ENCODE measurements around the gene LSR.
"Not testable (repeated sequence)": the region's sequence is repeated elsewhere in the genome, so short reads cannot be mapped to it uniquely, and the experiment has no call there.

The LSR gene

GRCh38 chr19:35284153-35285094 is 35.6 kb downstream of the LSR start:
- no peak for DNase-seq (ENCODE audit: low read depth in 2 of 2, low spot score in 1 of 2)

DNA sequence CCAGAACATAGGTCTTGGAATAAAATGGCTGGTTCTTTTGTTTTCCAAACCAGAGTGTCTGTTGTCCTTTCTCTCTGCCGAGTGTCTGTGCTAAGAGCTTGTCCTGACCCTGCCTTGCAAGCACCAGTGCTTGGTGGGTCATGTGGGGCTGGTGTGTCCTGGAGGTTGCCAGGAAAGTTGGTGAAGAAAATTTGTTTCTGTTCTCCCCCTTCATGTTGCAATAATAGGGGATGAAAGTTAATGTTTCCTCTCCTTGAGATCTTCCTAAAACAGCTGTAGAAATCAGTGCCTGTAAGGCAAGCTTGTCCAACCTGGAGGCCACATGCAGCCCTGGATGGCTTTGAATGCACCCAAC is 36.3 kb downstream of the LSR start:
- DNase-seq (ENCODE audit: low read depth in 2 of 2, low spot score in 1 of 2) = no peak

- not testable (repeated sequence) for DNase-seq (ENCODE audit: low read depth in 2 of 2, low spot score in 1 of 2)
Measured at GRCh38 chr19:35285465-35285864, 36.7 kb downstream of the LSR start.

GRCh38 chr19:35286101-35286500 is 37.3 kb downstream of the LSR start:
- not testable (repeated sequence) for DNase-seq (ENCODE audit: low read depth in 2 of 2, low spot score in 1 of 2)

DNA sequence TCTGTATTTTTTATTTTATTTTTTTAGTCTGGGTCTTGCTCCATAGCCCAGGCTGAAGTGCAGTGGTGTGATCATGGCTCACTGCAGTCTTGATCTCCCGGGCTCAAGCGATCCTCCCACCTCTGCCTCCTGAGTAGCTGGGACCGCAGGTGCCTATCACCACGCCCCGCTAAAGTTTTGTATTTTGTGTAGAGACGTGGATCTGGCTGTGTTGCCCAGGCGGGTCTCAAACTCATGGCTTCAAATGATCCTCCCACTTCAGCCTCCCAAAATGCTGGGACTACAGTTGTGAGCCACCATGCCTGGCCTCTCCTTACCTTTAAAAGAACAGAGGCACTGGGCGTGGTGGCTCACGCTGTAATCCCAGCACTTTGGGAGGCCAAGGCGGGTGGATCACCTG is 38.9 kb downstream of the LSR start:
- DNase-seq (ENCODE audit: low read depth in 2 of 2, low spot score in 1 of 2) = no peak

- DNase-seq (ENCODE audit: low read depth in 2 of 2, low spot score in 1 of 2) = no peak
Measured at GRCh38 chr19:35288331-35288730, 39.5 kb downstream of the LSR start.

DNA sequence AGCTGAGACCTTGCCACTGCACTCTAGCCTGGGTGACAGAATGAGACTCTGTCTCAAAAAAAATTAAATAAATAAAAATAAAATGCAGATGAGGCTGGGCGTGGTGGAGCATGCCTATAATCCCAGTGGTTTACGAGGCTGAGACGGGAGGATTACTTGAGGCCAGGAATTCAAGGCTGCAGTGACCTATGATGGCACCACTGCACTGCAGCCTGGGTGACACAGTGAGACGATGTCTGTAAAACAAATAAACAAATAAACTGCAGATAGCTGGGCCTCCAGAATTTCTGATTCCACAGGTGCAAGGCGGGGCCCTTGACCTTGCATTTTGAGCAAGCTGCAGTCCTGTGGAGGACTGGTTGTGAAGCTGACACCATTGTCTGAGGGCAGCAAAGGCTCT is 40.1 kb downstream of the LSR start:
- no peak for DNase-seq (ENCODE audit: low read depth in 2 of 2, low spot score in 1 of 2)

GRCh38 chr19:35290381-35291127 is 41.8 kb downstream of the LSR start:
- DNase-seq (ENCODE audit: low read depth in 2 of 2, low spot score in 1 of 2) = no peak

GRCh38 chr19:35291259-35291658 is 42.5 kb downstream of the LSR start:
- no peak for DNase-seq (ENCODE audit: low read depth in 2 of 2, low spot score in 1 of 2)

DNA sequence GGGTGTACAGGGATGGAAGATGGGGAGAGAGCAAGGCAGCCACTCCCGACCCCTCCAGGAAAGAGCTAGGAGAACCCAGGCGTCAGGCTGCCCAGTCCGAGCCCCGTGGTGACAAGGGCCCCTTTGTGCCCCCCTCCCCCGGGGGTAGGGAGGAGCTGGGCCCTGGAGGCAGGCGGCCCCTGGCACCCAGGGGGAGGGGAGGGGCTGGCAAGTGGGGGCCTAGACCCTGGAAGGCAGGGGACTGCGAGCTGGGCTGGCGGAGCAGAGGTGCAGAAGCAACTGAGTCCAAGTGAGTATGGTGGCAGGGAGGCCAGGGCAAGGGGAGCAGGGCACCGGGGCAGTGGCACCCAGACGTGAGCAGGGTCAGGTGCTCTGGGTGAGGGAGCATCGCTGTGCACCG is 43.1 kb downstream of the LSR start, which contains the start of gene MAG:
Gene MAG, plus strand, starts transcription at position 246 of the 400 bp plus-strand sequence. CDS start 3,248 bp downstream, outside the sequence.
- DNase-seq (ENCODE audit: low read depth in 2 of 2, low spot score in 1 of 2) = no peak

- DNase-seq (ENCODE audit: low read depth in 2 of 2, low spot score in 1 of 2) = no peak
Measured at GRCh38 chr19:35292421-35293362, 43.9 kb downstream of the LSR start.

- no peak for DNase-seq (ENCODE audit: low read depth in 2 of 2, low spot score in 1 of 2)
Measured at GRCh38 chr19:35293363-35293739, 44.5 kb downstream of the LSR start.

DNA sequence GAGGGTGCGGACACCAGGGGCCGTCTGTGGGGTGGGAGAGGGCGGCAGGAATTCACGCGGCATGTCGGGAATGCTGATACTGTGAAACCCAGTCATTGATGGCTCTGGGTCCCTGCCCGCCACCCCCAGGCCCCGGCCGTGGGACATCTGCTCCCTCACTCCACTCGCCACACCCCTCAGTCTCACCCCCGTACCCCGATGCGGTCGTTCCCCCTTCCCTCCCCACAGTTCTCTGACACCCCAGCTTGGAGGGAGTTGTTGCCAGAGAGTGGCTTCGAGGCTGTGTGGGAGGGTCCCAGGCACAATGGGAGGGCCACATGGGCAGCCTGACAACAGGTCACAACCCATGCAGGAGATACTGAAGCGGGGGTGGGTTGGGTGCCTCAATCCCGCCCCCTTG is 45.0 kb downstream of the LSR start:
- DNase-seq (ENCODE audit: low read depth in 2 of 2, low spot score in 1 of 2) = no peak

GRCh38 chr19:35294328-35294727 is 45.5 kb downstream of the LSR start:
- DNase-seq (ENCODE audit: low read depth in 2 of 2, low spot score in 1 of 2) = no peak

DNA sequence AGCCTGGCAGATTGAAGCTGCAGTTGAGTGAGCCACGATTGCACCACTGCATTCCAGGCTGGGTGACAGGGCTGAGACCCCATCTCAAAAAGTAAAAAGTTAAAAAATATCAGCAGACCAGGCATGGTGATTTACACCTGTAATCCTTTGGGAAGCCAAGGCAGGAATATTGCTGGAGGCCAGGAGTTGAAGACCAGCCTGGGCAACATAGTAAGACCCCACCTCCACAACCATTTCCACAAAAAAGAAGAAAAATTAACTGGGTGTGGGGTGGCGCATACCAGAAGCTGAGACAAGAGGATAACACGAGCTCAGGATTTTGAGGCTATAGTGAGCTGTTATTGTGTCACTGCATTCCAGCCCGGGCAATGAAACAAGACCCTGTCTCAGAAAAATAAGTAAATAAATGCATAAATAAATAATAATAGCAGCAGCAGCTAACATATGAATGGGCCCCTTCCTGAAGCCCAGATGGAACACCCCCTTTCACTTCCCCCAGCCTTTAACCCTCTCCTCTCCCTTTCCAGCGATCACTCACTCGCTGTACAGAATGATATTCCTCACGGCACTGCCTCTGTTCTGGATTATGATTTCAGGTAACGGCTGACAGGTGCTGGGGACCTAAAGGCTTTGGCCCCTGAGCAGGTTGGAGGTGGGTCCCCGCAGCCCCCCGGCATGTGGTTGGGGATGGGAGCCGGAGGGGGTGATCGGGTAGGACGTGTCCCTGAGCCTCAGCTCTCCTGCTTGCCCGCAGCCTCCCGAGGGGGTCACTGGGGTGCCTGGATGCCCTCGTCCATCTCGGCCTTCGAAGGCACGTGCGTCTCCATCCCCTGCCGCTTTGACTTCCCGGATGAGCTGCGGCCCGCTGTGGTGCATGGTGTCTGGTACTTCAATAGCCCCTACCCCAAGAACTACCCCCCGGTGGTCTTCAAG is 46.3 kb downstream of the LSR start:
- DNase-seq (ENCODE audit: low read depth in 2 of 2, low spot score in 1 of 2) = no peak

GRCh38 chr19:35295792-35296462 is 47.1 kb downstream of the LSR start:
- peak in 1 of 2 donors; percentile 9 for DNase-seq (ENCODE audit: low read depth in 2 of 2, low spot score in 1 of 2)

- DNase-seq (ENCODE audit: low read depth in 2 of 2, low spot score in 1 of 2) = no peak
Measured at GRCh38 chr19:35296644-35297514, 48.1 kb downstream of the LSR start.

DNA sequence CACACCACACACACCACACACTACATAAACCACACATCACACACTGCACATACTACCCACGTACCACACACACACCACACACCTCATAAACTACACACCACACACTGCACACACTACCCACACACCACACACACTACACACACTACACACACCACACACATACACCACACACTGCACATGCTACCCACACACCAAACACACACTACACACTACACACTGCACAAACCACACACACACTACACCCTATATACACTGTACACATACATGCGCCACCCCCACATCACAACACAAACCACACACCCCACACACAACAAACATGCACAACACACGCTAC is 48.7 kb downstream of the LSR start:
- no peak for DNase-seq (ENCODE audit: low read depth in 2 of 2, low spot score in 1 of 2)

DNA sequence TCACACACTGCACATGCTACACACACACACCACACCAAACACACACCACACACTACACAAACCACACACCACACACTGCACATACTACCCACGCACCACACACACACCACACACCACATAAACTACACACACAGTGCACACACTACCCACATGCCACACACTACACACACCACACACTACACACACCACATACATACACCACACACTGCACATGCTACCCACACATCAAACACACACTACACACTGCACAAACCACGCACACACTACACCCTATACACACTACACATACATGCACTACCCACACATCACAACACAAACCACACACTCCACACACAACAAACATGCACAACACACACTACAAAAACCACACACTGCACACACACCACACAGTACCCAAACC is 49.1 kb downstream of the LSR start:
- DNase-seq (ENCODE audit: low read depth in 2 of 2, low spot score in 1 of 2) = no peak
